Heart right ventricle (tissue), 16 donors: ENCODE data around the gene NT5C1A. TPM values are rescaled to one million over a fixed set of nuclear protein-coding genes. Genes with fewer than 3 reads are reported as not detected.

Experiments
- ATAC-seq, 8 donors: fragments of 200-7000 bp; cut with Tn5 transposase; one replicate each; pipeline ENCODE4 v1.9.1; 2020; ENCODE audit warnings: mild to moderate bottlenecking in 8 of 8, moderate library complexity in 8 of 8, moderate number of reproducible peaks in 1 of 8
- DNase-seq, 2 donors: peaks; one replicate each; pipeline ENCODE4 v3.0.0-alpha.2; 2020
- H3K27ac ChIP-seq, 10 donors: fragments of 200-600 bp; sonication (generic) in 2 of 10; one replicate each; pipeline versions ENCODE4 v1.5.0 to v1.8.0; 2020 to 2022; ENCODE audit warnings: mild to moderate bottlenecking in 3 of 10
- H3K27me3 ChIP-seq, 7 donors: fragments of 200-600 bp; one replicate each; pipeline ENCODE4 v1.8.0; 2021 to 2022; ENCODE audit warnings: mild to moderate bottlenecking in 2 of 7
- H3K36me3 ChIP-seq, 9 donors: fragments of 200-600 bp; sonication (generic) in 1 of 9; one replicate each; pipeline versions ENCODE4 v1.5.0 to v1.8.0; 2020 to 2022; ENCODE audit warnings: mild to moderate bottlenecking in 2 of 9
- H3K4me1 ChIP-seq, 9 donors: fragments of 200-600 bp; sonication (generic) in 1 of 9; one replicate each; pipeline versions ENCODE4 v1.5.0 to v1.8.0; 2020 to 2022; ENCODE audit warnings: mild to moderate bottlenecking in 4 of 9
- H3K4me3 ChIP-seq, 10 donors: fragments of 200-600 bp; sonication (generic) in 2 of 10; one replicate each; pipeline versions ENCODE4 v1.5.0 to v1.8.0; 2020 to 2022; ENCODE audit warnings: mild to moderate bottlenecking in 7 of 10, moderate library complexity in 2 of 10
- H3K9me3 ChIP-seq, 11 donors: fragments of 200-600 bp in 10 of 11; sonication (generic) in 2 of 11; one replicate each; pipeline versions ENCODE4 v1.5.0 to v1.8.0; 2013 to 2022; ENCODE audit warnings: mild to moderate bottlenecking in 2 of 11, control low read depth in 1 of 11, moderate library complexity in 1 of 11
- WGBS, 2 donors: extraction: QIAGEN DNeasy Blood & Tissue Kit; methylation state at CpG; one replicate each; pipeline ENCODE4 v1.1.7; 2013; ENCODE audit warnings: inconsistent platforms in 1 of 2; 5-methylcytosine and 5-hydroxymethylcytosine counted together
- intact Hi-C, 10 donors: fragments of 100-400 bp; cut with DNase I; formaldehyde crosslinking; loops; one replicate each; pipeline versions ENCODE4 v1.11.1 to v1.14.2; 2022
- polyA plus RNA-seq, 2 donors: library from polyadenylated mRNA; stranded (reverse); fragments of 200-250 nt; gene quantifications; one replicate each; pipeline ENCODE4 v1.2.3, GENCODE V29; 2013
- total RNA-seq, 10 donors: library from RNA; stranded (reverse); fragmentation: NEBNext Ultra II Directional in 3 of 10; extraction: Animal tissue kit (Norgen Biotek cat#: 25700) in 3 of 10; gene quantifications; one replicate each; pipeline versions ENCODE4 v1.2.1 to v1.2.4, GENCODE V29; 2021 to 2023
- TF ChIP-seq, protein P1 (sequence below), 9 donors: fragments of 200-600 bp; sonication (generic) in 2 of 9; IDR thresholded peaks; one replicate each; pipeline versions ENCODE4 v1.5.0 to v1.8.0; 2021 to 2022; ENCODE audit warnings: antibody characterized with exemption in 9 of 9, mild to moderate bottlenecking in 5 of 9, moderate library complexity in 1 of 9
- donor health status: Arrhythmogenic right ventricular cardiomyopathy.
- donor health status: ischemic (EF 13 %, LVEDD 7.1; RV severe dilation, severe dysfunction).
- donor health status: healthy with polysubstance abuse.
- donor health status: DM: no; HTN: yes; CAD: no.
- donor health status: DM: no; HTN: no; CAD: no.
- donor health status: ischemic (EF 25% LVEDD 6.9; RV normal size, moderate dysfunction).
- donor health status: ischemic (EF 25% LVEDD 5.7; RV mildly dilated, moderate dysfunction).
- donor health status: healthy.
- donor health status: DM: yes; HTN: yes; CAD: no.
- donor health status: Ischemic cardiomyopathy.
- donor health status: ischemic (EF 35%, LVEDD 5.7; RV mildly dilated, moderate dysfunction).
- donor health status: nonischemic (EF 11% LVEDD 7.7; RV severe dilation, severe dysfunction).
- donor health status: DM: yes; HTN: yes; CAD: no.
- donor health status: PGD.
- donor health status: ischemic (EF 29% LVEDD 5.4; RV normal size, mild dysfunction).
- donor health status: nonischemic (EF 23%, LVEDD 6.1; RV moderate dilation, normal function).

Gene NT5C1A
- total and polyA plus RNA-seq, 12 donors, result 0.68 to 59.2 (median 25.0) TPM

DNA sequence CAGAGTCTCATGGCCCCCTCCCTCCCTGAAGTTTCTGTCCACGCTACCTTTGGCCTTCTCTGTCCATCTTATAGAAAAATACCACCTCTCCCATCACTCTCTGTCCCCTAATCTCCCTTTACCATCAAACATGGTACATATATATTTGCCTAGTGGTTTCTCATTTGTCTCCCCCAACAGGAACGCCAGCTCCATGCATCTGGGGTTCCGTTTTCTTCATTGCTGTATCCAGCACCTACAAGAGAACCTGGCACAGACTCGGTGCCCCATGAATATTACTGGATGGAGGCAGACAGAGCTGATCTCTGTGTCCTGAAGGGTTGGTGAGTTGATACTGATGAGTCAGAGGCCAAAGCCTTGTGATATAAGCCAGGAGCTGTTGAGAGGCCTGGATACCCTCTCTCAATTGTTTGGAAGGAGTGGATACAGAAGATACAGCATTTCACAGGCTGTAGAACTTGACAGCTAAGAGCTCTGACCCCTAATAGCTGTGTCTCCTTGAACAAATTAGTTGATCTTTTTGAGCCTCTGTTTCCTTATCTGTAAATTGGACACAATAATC lies 54.3 kb downstream of the NT5C1A start:
- H3K9me3 ChIP-seq, result peaks cover 0 to 11% (median 0%) of the 10 kb centered on the region in 11 donors
- H3K27me3 ChIP-seq, result no peaks in the 10 kb centered on the region
- no peak overlapping the region for H3K4me3 ChIP-seq
- intact Hi-C loops, result no loop called here
- WGBS, 2 donors, result 69 to 73% methylated on average over 4 of the region's 4 CpGs
- TF ChIP-seq, protein P1, sequence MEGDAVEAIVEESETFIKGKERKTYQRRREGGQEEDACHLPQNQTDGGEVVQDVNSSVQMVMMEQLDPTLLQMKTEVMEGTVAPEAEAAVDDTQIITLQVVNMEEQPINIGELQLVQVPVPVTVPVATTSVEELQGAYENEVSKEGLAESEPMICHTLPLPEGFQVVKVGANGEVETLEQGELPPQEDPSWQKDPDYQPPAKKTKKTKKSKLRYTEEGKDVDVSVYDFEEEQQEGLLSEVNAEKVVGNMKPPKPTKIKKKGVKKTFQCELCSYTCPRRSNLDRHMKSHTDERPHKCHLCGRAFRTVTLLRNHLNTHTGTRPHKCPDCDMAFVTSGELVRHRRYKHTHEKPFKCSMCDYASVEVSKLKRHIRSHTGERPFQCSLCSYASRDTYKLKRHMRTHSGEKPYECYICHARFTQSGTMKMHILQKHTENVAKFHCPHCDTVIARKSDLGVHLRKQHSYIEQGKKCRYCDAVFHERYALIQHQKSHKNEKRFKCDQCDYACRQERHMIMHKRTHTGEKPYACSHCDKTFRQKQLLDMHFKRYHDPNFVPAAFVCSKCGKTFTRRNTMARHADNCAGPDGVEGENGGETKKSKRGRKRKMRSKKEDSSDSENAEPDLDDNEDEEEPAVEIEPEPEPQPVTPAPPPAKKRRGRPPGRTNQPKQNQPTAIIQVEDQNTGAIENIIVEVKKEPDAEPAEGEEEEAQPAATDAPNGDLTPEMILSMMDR (IDR thresholded peaks at IDR 0.05), result no peak
- DNase-seq (no peak), ATAC-seq (peak in 4 of 8 donors; percentile 10 to 84 (median 46))
- peaks cover 0 to 16% (median 2%) of the 10 kb centered on the region in 9 donors for H3K4me1 ChIP-seq
- H3K27ac ChIP-seq, result no peak overlapping the region
- peaks cover 0 to 18% (median 0%) of the 10 kb centered on the region in 9 donors for H3K36me3 ChIP-seq

DNA sequence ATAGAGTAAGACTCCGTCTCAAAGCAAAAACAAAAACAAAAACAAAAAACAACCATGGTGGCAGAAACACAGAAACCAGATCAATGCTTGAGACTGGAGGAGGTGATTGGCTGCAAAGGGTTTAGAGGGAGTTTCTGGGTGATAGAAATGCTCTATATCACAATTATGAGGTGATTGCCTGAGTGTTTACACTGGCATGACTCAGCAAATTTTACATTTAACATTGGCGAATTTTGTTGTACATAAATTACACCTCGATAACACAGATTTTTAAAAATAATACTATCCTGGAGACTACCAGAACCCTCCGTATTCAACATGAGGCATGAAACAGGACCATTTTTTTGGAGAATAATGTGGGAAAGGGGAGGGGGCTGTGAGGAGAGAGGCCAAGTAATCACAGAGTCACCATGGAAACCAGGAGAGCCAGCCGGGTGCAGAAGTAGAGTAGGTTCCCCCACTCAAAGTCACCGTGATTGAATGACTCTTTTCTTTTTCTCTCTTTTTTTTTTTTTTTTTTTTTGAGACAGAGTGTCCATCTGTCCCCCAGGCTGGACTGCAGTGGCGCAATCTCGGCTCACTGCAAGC lies 56.7 kb downstream of the NT5C1A start:
- WGBS, 2 donors, result 81% methylated on average over 8 of the region's 8 CpGs
- intact Hi-C loops, result no loop called here
- ATAC-seq, result no peak
- H3K27ac ChIP-seq, result no peak overlapping the region
- DNase-seq, result no peak
- H3K27me3 ChIP-seq, result peaks cover 0 to 2% (median 0%) of the 10 kb centered on the region in 7 donors
- TF ChIP-seq, protein P1 (IDR thresholded peaks at IDR 0.05), result no peak
- peaks cover 0 to 19% (median 0%) of the 10 kb centered on the region in 9 donors for H3K36me3 ChIP-seq
- peaks cover 0 to 4% (median under 1%) of the 10 kb centered on the region in 9 donors for H3K4me1 ChIP-seq
- H3K4me3 ChIP-seq, result no peak overlapping the region
- H3K9me3 ChIP-seq, result peaks cover 0 to 2% (median 0%) of the 10 kb centered on the region in 11 donors

DNA sequence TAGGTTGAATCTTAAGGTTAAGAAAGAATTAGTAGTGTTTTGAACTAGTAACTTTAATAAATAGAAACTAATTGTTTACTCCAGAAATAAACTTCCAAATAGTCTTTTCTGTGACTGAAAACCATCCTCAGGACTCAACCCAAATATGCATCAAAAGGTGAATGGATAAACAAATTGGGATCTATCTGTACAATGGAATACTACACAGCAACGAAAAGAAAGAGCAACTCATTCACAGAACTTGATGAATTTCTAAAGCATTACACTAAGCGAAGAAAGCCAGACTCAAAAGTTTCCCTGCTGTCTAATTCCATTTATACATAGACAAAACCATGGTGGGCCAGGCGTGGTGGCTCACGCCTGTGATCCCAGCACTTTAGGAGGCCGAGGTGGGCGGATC lies 57.4 kb downstream of the NT5C1A start:
- TF ChIP-seq, protein P1 (IDR thresholded peaks at IDR 0.05), result no peak
- H3K4me3 ChIP-seq, result no peak overlapping the region
- H3K27ac ChIP-seq, result no peak overlapping the region
- H3K36me3 ChIP-seq, result peaks cover 0 to 19% (median 0%) of the 10 kb centered on the region in 9 donors
- peaks cover 0 to 10% (median 4%) of the 10 kb centered on the region in 9 donors for H3K4me1 ChIP-seq
- ATAC-seq, result no peak
- no peak for DNase-seq
- WGBS, 2 donors, result 94 to 95% methylated on average over 6 of the region's 6 CpGs
- peaks cover 0 to 2% (median 0%) of the 10 kb centered on the region in 7 donors for H3K27me3 ChIP-seq
- no peaks in the 10 kb centered on the region for H3K9me3 ChIP-seq
- intact Hi-C loops, result no loop called here

DNA sequence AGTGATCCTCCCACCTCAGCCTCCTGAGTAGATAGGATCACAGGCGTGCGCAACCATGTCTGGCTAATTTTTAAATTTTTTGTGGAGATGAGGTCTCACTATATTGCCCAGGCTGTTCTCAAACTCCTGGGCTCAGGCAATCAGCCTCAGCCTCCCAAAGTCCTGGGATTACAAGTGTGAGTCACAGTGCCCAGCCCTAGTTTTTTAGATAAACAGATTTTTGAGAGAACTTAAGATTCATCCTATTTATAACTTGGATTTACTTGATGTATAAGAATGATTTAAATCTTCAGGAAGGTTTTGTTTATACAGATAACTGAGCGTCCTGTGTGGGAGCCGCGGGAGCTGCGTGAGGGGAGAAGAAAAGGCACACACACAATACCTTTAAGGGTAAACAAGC lies 58.7 kb downstream of the NT5C1A start:
- H3K9me3 ChIP-seq, result no peaks in the 10 kb centered on the region
- H3K4me1 ChIP-seq, result peaks cover 0 to 15% (median 7%) of the 10 kb centered on the region in 9 donors
- peaks cover 0 to 2% (median 0%) of the 10 kb centered on the region in 7 donors for H3K27me3 ChIP-seq
- no peak overlapping the region for H3K4me3 ChIP-seq
- TF ChIP-seq, protein P1 (IDR thresholded peaks at IDR 0.05), result no peak
- no peak overlapping the region for H3K27ac ChIP-seq
- intact Hi-C loops, result no loop called here
- H3K36me3 ChIP-seq, result peaks cover 0 to 19% (median 0%) of the 10 kb centered on the region in 9 donors
- no peak for DNase-seq
- ATAC-seq, result no peak
- 75 to 86% methylated on average over 6 of the region's 6 CpGs for WGBS, 2 donors
